Measurements from ENCODE around the gene DFFB.

Gene DFFB
- total RNA-seq: 9.4 to 14.0 reads per million in 2 donors

- peak; percentile 92 to 99 (median 97) for DNase-seq
These were observed at the start of gene DFFB, which contains the start of gene CEP104 for GRCh38 chr1:3856923-3857790. DFFB (plus strand) TSS chr1:3857476; CDS start chr1:3857604, 128 bp downstream. CEP104 (minus strand) TSS chr1:3857211; CDS start chr1:3852407, 4,804 bp downstream.

GRCh38 chr1:3807769-3808168, 49.5 kb upstream of the DFFB start:
- no peak for DNase-seq

GRCh38 chr1:3809680-3810079, 47.6 kb upstream of the DFFB start:
- no peak for DNase-seq

GRCh38 chr1:3810149-3810761, 47.0 kb upstream of the DFFB start:
- DNase-seq: peak in 1 of 5 experiments; percentile 31

GRCh38 chr1:3811595-3811911, 45.7 kb upstream of the DFFB start:
- DNase-seq: no peak

GRCh38 chr1:3814065-3814464, 43.2 kb upstream of the DFFB start:
- DNase-seq: no peak

GRCh38 chr1:3814771-3815561, 42.3 kb upstream of the DFFB start:
- no peak for DNase-seq

- DNase-seq: no peak
These were observed 40.7 kb upstream of the DFFB start for GRCh38 chr1:3816331-3817137.

- no peak for DNase-seq
These were observed 40.0 kb upstream of the DFFB start for GRCh38 chr1:3817138-3817740.

- no peak for DNase-seq
These were observed 39.3 kb upstream of the DFFB start for GRCh38 chr1:3817821-3818597.

- DNase-seq: no peak
These were observed 37.5 kb upstream of the DFFB start for GRCh38 chr1:3819771-3820200.

GRCh38 chr1:3820316-3820715, 37.0 kb upstream of the DFFB start:
- no peak for DNase-seq

- DNase-seq: no peak
These were observed 36.3 kb upstream of the DFFB start for GRCh38 chr1:3821004-3821403.

- no peak for DNase-seq
These were observed 35.8 kb upstream of the DFFB start for GRCh38 chr1:3821447-3821846.

GRCh38 chr1:3821908-3822307, 35.4 kb upstream of the DFFB start:
- DNase-seq: no peak

GRCh38 chr1:3822421-3822820, 34.9 kb upstream of the DFFB start:
- no peak for DNase-seq

- DNase-seq: no peak
These were observed 32.6 kb upstream of the DFFB start for GRCh38 chr1:3824650-3825049.

GRCh38 chr1:3825356-3825755, 31.9 kb upstream of the DFFB start:
- DNase-seq: no peak

- DNase-seq: no peak
These were observed 29.4 kb upstream of the DFFB start for GRCh38 chr1:3827813-3828307.

- DNase-seq: no peak
These were observed 28.9 kb upstream of the DFFB start for GRCh38 chr1:3828391-3828790.

GRCh38 chr1:3831689-3832088, 25.6 kb upstream of the DFFB start:
- DNase-seq: no peak
